Astrocyte (in vitro differentiated cells and primary cell): Measurements from ENCODE around the gene HECTD4. TPM values are rescaled to one million over a fixed set of nuclear protein-coding genes. Genes with fewer than 3 reads are reported as not detected.

Source experiments
- DNase-seq: peaks from one replicate; pipeline ENCODE4 v3.0.0-alpha.2; 2010; ENCODE audit warnings: low read depth
- FAIRE-seq: peaks from 2 replicates; lab custom pipeline; 2011; peaks lifted over from hg19 to GRCh38; lab: Jason Lieb, UNC
- H2AFZ ChIP-seq: 2 replicates; pipeline ENCODE4 v1.6.0; 2012; ENCODE audit warnings: low read depth, low read length, inconsistent platforms
- H3K27ac ChIP-seq: 2 replicates; pipeline ENCODE4 v1.5.1; 2011; ENCODE audit warnings: low read depth, low read length, inconsistent platforms
- H3K27me3 ChIP-seq: 2 replicates; pipeline ENCODE4 v1.6.0; 2011; ENCODE audit warnings: low read length, inconsistent platforms; ENCODE audit not compliant: insufficient read depth
- H3K36me3 ChIP-seq: 2 replicates; pipeline ENCODE4 v1.5.1; 2011; ENCODE audit warnings: low read length, inconsistent platforms; ENCODE audit not compliant: insufficient read depth
- H3K4me1 ChIP-seq: 2 replicates; pipeline ENCODE4 v1.5.1; 2011; ENCODE audit warnings: low read length, inconsistent platforms; ENCODE audit not compliant: insufficient read depth
- H3K4me2 ChIP-seq: 2 replicates; pipeline ENCODE4 v1.6.0; 2012; ENCODE audit warnings: low read length, inconsistent platforms
- H3K4me3 ChIP-seq: 2 replicates; pipeline ENCODE4 v1.5.1; 2011; ENCODE audit warnings: low read depth, mild to moderate bottlenecking, low read length, inconsistent platforms; ENCODE audit not compliant: insufficient read depth
- H3K79me2 ChIP-seq: 2 replicates; pipeline ENCODE4 v1.6.0; 2012; ENCODE audit warnings: mild to moderate bottlenecking, low read length, inconsistent platforms; ENCODE audit not compliant: insufficient read depth
- H3K9ac ChIP-seq: 2 replicates; pipeline ENCODE4 v1.6.0; 2012; ENCODE audit warnings: mild to moderate bottlenecking, low read length, inconsistent platforms
- H3K9me3 ChIP-seq: 2 replicates; pipeline ENCODE4 v1.5.1; 2012; ENCODE audit warnings: low read depth, mild to moderate bottlenecking, low read length, inconsistent platforms; ENCODE audit not compliant: insufficient read depth
- H4K20me1 ChIP-seq: 2 replicates; pipeline ENCODE4 v1.6.0; 2012; ENCODE audit warnings: low read length, inconsistent platforms; ENCODE audit not compliant: insufficient read depth
- H3K27ac Mint-ChIP-seq: one replicate; pipeline ENCODE4 v1.8.0; 2021; ENCODE audit warnings: mild to moderate bottlenecking, mixed read lengths; ENCODE audit not compliant: unreplicated experiment
- H3K27me3 Mint-ChIP-seq: one replicate; pipeline ENCODE4 v1.8.0; 2021; ENCODE audit warnings: low read depth, mixed read lengths; ENCODE audit not compliant: unreplicated experiment
- H3K36me3 Mint-ChIP-seq: one replicate; pipeline ENCODE4 v1.8.0; 2021; ENCODE audit warnings: low read depth, mixed read lengths; ENCODE audit not compliant: unreplicated experiment
- H3K4me1 Mint-ChIP-seq: one replicate; pipeline ENCODE4 v1.8.0; 2021; ENCODE audit warnings: low read depth, mixed read lengths; ENCODE audit not compliant: unreplicated experiment
- H3K4me3 Mint-ChIP-seq: one replicate; pipeline ENCODE4 v1.8.0; 2021; ENCODE audit warnings: mild to moderate bottlenecking, moderate library complexity, mixed read lengths; ENCODE audit not compliant: unreplicated experiment
- H3K9me3 Mint-ChIP-seq: one replicate; pipeline ENCODE4 v1.8.0; 2021; ENCODE audit warnings: mild to moderate bottlenecking, mixed read lengths; ENCODE audit not compliant: unreplicated experiment
- CTCF ChIP-seq: IDR thresholded peaks from 2 replicates; pipeline ENCODE4 v1.5.1; 2011; ENCODE audit warnings: low read depth, mild to moderate bottlenecking, inconsistent platforms, low read length, moderate library complexity; ENCODE audit not compliant: insufficient read depth
- EZH2 ChIP-seq: IDR thresholded peaks from 2 replicates; pipeline ENCODE4 v1.6.1; 2012; ENCODE audit warnings: mild to moderate bottlenecking, low read length, inconsistent platforms; ENCODE audit not compliant: insufficient read depth
- total RNA-seq: library from RNA; stranded (reverse); gene quantifications from 2 replicates; pipeline ENCODE4 v1.2.1, GENCODE V29; 2021

The HECTD4 gene
- total RNA-seq, 1 donor from 2014 or later = 38.9 TPM

GRCh38 chr12:112216223-112216622 lies 166.0 kb downstream of the HECTD4 start:
- DNase-seq (no peak), FAIRE-seq (no peak)
- no peak overlapping the region for H3K4me3 Mint-ChIP-seq
- no peak overlapping the region for H3K9ac ChIP-seq
- H3K79me2 ChIP-seq = no peaks in the 10 kb centered on the region
- no peak overlapping the region for H3K4me3 ChIP-seq
- peaks cover 12% of the 10 kb centered on the region for H3K36me3 ChIP-seq
- no peaks in the 10 kb centered on the region for H3K9me3 ChIP-seq
- H3K27ac ChIP-seq = no peak overlapping the region
- no peak for TF ChIP-seq EZH2
- no peak for TF ChIP-seq CTCF
- H3K4me1 Mint-ChIP-seq = peaks cover 2% of the 10 kb centered on the region
- no peak overlapping the region for H3K27ac Mint-ChIP-seq
- H3K27me3 Mint-ChIP-seq = no peaks in the 10 kb centered on the region
- no peaks in the 10 kb centered on the region for H3K27me3 ChIP-seq
- no peaks in the 10 kb centered on the region for H3K9me3 Mint-ChIP-seq
- peaks cover 20% of the 10 kb centered on the region for H3K36me3 Mint-ChIP-seq
- no peaks in the 10 kb centered on the region for H3K4me1 ChIP-seq
- H4K20me1 ChIP-seq = no peaks in the 10 kb centered on the region
- H3K4me2 ChIP-seq = no peak overlapping the region
- H2AFZ ChIP-seq = no peak overlapping the region

- Histone ChIP-seq H3K9me3 (no peaks in the 10 kb centered on the region), H2AFZ (no peak overlapping the region), H3K4me2 (no peak overlapping the region), H3K4me3 (no peak overlapping the region), H3K36me3 (peaks cover 14% of the 10 kb centered on the region), H3K4me1 (no peaks in the 10 kb centered on the region), H3K27ac (no peak overlapping the region), H3K9ac (no peak overlapping the region), H4K20me1 (no peaks in the 10 kb centered on the region), H3K79me2 (no peaks in the 10 kb centered on the region), H3K27me3 (no peaks in the 10 kb centered on the region)
- no peak for TF ChIP-seq EZH2
- no peak for TF ChIP-seq CTCF
- no peak overlapping the region for H3K4me3 Mint-ChIP-seq
- no peak overlapping the region for H3K27ac Mint-ChIP-seq
- H3K36me3 Mint-ChIP-seq = peaks cover 24% of the 10 kb centered on the region
- no peak for FAIRE-seq
- no peaks in the 10 kb centered on the region for H3K27me3 Mint-ChIP-seq
- H3K9me3 Mint-ChIP-seq = no peaks in the 10 kb centered on the region
- H3K4me1 Mint-ChIP-seq = peaks cover 2% of the 10 kb centered on the region
- DNase-seq = no peak
Measured at GRCh38 chr12:112214064-112214463, 168.2 kb downstream of the HECTD4 start.

GRCh38 chr12:112208301-112208910 lies 173.8 kb downstream of the HECTD4 start:
- Mint-ChIP-seq H3K4me3 (no peak overlapping the region), H3K27ac (no peak overlapping the region), H3K9me3 (no peaks in the 10 kb centered on the region), H3K36me3 (peaks cover 26% of the 10 kb centered on the region), H3K4me1 (no peaks in the 10 kb centered on the region), H3K27me3 (no peaks in the 10 kb centered on the region)
- no peak for TF ChIP-seq EZH2
- TF ChIP-seq CTCF = no peak
- no peak for DNase-seq
- no peaks in the 10 kb centered on the region for H3K27me3 ChIP-seq
- H3K9me3 ChIP-seq = no peaks in the 10 kb centered on the region
- no peak overlapping the region for H3K9ac ChIP-seq
- no peak for FAIRE-seq
- H3K4me1 ChIP-seq = no peaks in the 10 kb centered on the region
- no peak overlapping the region for H3K27ac ChIP-seq
- no peak overlapping the region for H3K4me2 ChIP-seq
- H3K4me3 ChIP-seq = no peak overlapping the region
- peaks cover 19% of the 10 kb centered on the region for H3K36me3 ChIP-seq
- H2AFZ ChIP-seq = no peak overlapping the region
- H3K79me2 ChIP-seq = no peaks in the 10 kb centered on the region
- no peaks in the 10 kb centered on the region for H4K20me1 ChIP-seq
